GM12865 (cell line): ENCODE results near the gene ENAH.

Experiments used
- DNase-seq: peaks from one replicate; pipeline ENCODE4 v3.0.0; 2010; ENCODE audit warnings: low read depth
- H3K4me3 ChIP-seq: 2 replicates; pipeline ENCODE4 v1.5.1; 2011; ENCODE audit warnings: mild to moderate bottlenecking, low read depth, low read length, control low read depth
- CTCF ChIP-seq: IDR thresholded peaks from 2 replicates; pipeline ENCODE4 v1.5.1; 2011; ENCODE audit warnings: low read length, control low read depth, low read depth, inconsistent platforms; ENCODE audit not compliant: insufficient read depth; ENCODE audit errors: missing control alignments

The ENAH gene

GRCh38 chr1:225532240-225532944, 120.5 kb downstream of the ENAH start:
- no peak for DNase-seq
- H3K4me3 ChIP-seq, result no peak overlapping the region
- no peak for TF ChIP-seq CTCF

GRCh38 chr1:225529726-225530125, 123.2 kb downstream of the ENAH start:
- no peak overlapping the region for H3K4me3 ChIP-seq
- no peak for TF ChIP-seq CTCF
- no peak for DNase-seq

GRCh38 chr1:225527575-225527974, 125.3 kb downstream of the ENAH start:
- H3K4me3 ChIP-seq, result no peak overlapping the region
- no peak for TF ChIP-seq CTCF
- DNase-seq, result no peak

- no peak for DNase-seq
- no peak overlapping the region for H3K4me3 ChIP-seq
- TF ChIP-seq CTCF, result no peak
These were observed 126.0 kb downstream of the ENAH start for GRCh38 chr1:225526878-225527277.

GRCh38 chr1:225525377-225525776, 127.5 kb downstream of the ENAH start:
- DNase-seq, result no peak
- TF ChIP-seq CTCF, result no peak
- no peak overlapping the region for H3K4me3 ChIP-seq

- TF ChIP-seq CTCF, result no peak
- no peak overlapping the region for H3K4me3 ChIP-seq
- no peak for DNase-seq
These were observed 128.4 kb downstream of the ENAH start for GRCh38 chr1:225524570-225524969.
